Muscle of leg (tissue), 11 donors: ENCODE results near the gene PRIM2. TPM values are rescaled to one million over a fixed set of nuclear protein-coding genes. Genes with fewer than 3 reads are reported as not detected.
"Not testable (repeated sequence)": the region's sequence is repeated elsewhere in the genome, so short reads cannot be mapped to it uniquely, and the experiment has no call there.

ENCODE experiments used
- DNase-seq: peaks from one replicate; pipeline ENCODE4 v3.0.0; 2013
- H3K27ac ChIP-seq: one replicate; pipeline ENCODE4 v1.5.1; 2013; ENCODE audit warnings: mild to moderate bottlenecking, low read length, control low read depth
- H3K27me3 ChIP-seq: one replicate; pipeline ENCODE4 v1.6.1; 2013; ENCODE audit warnings: low read length; ENCODE audit not compliant: control insufficient read depth, insufficient read depth
- H3K36me3 ChIP-seq: one replicate; pipeline ENCODE4 v1.6.1; 2013; ENCODE audit warnings: low read length; ENCODE audit not compliant: control insufficient read depth, insufficient read depth
- H3K4me1 ChIP-seq: one replicate; pipeline ENCODE4 v1.6.1; 2013; ENCODE audit warnings: low read length; ENCODE audit not compliant: control insufficient read depth, insufficient read depth
- H3K4me3 ChIP-seq: one replicate; pipeline ENCODE4 v1.5.1; 2013; ENCODE audit warnings: low read length, control low read depth
- H3K9me3 ChIP-seq: replicated peaks from 2 replicates; pipeline ENCODE4 v1.6.1; 2013; ENCODE audit warnings: low read depth, low read length; ENCODE audit not compliant: control insufficient read depth
- WGBS: methylation state at CpG from one replicate; pipeline ENCODE4 v1.1.5; 2013; ENCODE audit warnings: missing lambda C conversion rate; ENCODE audit not compliant: insufficient coverage; 5-methylcytosine and 5-hydroxymethylcytosine counted together
- polyA plus RNA-seq, 8 donors: library from polyadenylated mRNA; unstranded; fragments of 120-200 nt; gene quantifications; one replicate each; pipeline versions ENCODE4 v1.2.1 to v1.2.3, GENCODE V29; 2013; ENCODE audit warnings: inconsistent platforms in 1 of 8, low replicate concordance in 1 of 8; ENCODE audit not compliant: insufficient read length in 8 of 8, insufficient read depth in 1 of 8
- total RNA-seq: library from RNA; stranded (reverse); fragments of 120-200 nt; gene quantifications from one replicate; pipeline ENCODE4 v1.2.4, GENCODE V29; 2013

The PRIM2 gene
- total and polyA plus RNA-seq, 9 donors: 6.1 to 13.2 (median 7.0) TPM

- Histone ChIP-seq H3K27ac (no peak overlapping the region), H3K9me3 (no peaks in the 10 kb centered on the region), H3K27me3 (no peaks in the 10 kb centered on the region), H3K4me1 (peaks cover 16% of the 10 kb centered on the region), H3K4me3 (no peak overlapping the region), H3K36me3 (peaks cover 11% of the 10 kb centered on the region)
- 73% methylated on average over 3 of the region's 9 CpGs for WGBS
- no peak for DNase-seq
Observed at GRCh38 chr6:57315851-57316250, 1.6 kb upstream of the PRIM2 start.

DNA sequence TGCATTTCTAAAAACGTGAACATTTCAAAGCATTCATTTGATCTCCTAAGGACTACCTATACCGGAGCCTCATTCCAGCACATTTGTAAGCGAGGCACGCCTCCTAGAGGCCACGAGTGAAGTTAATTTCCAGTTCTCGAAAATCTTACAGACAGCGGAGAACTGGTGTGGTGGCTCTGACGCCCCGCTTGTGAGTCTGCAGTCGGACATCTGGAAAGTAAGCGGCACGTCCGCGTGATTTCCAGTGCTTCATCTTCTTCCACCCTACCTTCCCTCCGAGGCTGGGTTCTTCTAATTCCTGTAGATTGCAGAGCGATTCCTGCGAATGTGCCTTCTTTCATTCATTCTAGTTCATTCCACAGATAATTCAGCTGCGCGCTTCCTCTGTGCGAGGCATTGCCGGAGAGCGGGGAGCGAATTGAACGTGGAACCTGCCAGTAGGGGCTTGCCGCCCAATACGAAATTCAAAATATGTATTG lies 810 bp upstream of the PRIM2 start:
- peak; percentile 94 for DNase-seq
- H3K4me3 ChIP-seq: peak overlapping the region; percentile 93
- no peaks in the 10 kb centered on the region for H3K9me3 ChIP-seq
- peaks cover 16% of the 10 kb centered on the region for H3K4me1 ChIP-seq
- 0% methylated on average over 9 of the region's 26 CpGs for WGBS
- peaks cover 15% of the 10 kb centered on the region for H3K36me3 ChIP-seq
- H3K27ac ChIP-seq: peak overlapping the region; percentile 87
- no peaks in the 10 kb centered on the region for H3K27me3 ChIP-seq

DNA sequence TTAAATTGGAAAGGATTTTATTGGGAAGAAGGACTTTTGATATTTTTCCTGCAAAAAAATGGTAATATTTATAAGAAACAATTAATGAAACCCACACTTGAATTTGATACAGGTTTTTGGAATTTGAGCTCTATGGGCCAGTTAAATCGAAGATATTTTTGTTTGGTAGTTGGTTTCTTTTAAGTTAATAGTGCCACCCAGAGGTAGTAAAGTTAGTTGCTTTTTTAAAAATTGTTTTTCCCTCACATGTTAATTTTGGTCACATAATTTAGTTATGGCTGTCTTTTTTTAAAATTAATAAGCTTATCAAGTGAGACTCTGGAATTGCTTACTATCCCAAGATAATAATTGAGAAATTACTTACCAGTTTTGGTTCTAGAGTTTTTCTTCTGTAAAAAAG lies 7.1 kb downstream of the PRIM2 start:
- H3K4me3 ChIP-seq: no peak overlapping the region
- no CpG with 5 or more reads among the region's 1 CpG for WGBS
- H3K27ac ChIP-seq: no peak overlapping the region
- H3K27me3 ChIP-seq: no peaks in the 10 kb centered on the region
- no peak for DNase-seq
- H3K9me3 ChIP-seq: peaks cover 4% of the 10 kb centered on the region
- peaks cover 36% of the 10 kb centered on the region for H3K36me3 ChIP-seq
- no peaks in the 10 kb centered on the region for H3K4me1 ChIP-seq

- no peak overlapping the region for H3K4me3 ChIP-seq
- no peak for DNase-seq
- peaks cover 22% of the 10 kb centered on the region for H3K36me3 ChIP-seq
- peaks cover 9% of the 10 kb centered on the region for H3K9me3 ChIP-seq
- H3K27ac ChIP-seq: no peak overlapping the region
- H3K4me1 ChIP-seq: no peaks in the 10 kb centered on the region
- H3K27me3 ChIP-seq: no peaks in the 10 kb centered on the region
- whole genome bisulfite sequencing: 100% methylated on average over 1 of the region's 2 CpGs
Observed at GRCh38 chr6:57327311-57327710, 9.9 kb downstream of the PRIM2 start.

DNA sequence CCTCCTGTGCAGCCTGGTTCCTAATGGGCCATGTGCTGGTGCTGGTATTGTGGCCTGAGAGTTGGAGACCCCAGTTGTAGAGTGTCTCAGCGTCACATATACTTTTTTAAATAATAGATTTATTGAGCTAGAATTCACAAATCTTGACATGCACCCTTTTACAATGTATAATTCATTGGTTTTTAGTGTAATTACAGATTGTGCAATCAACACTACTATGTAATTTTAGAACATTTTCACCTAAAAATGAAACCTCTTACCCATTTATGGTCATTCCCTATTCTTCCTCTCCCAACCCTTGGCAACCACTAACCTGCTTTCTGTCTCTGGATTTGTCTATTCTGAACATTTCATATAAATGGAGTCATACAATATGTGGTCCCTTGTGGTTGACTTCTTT lies 10.6 kb downstream of the PRIM2 start:
- peaks cover 16% of the 10 kb centered on the region for H3K36me3 ChIP-seq
- WGBS: no CpG with 5 or more reads among the region's 1 CpG
- no peak overlapping the region for H3K27ac ChIP-seq
- peaks cover 9% of the 10 kb centered on the region for H3K9me3 ChIP-seq
- no peak for DNase-seq
- no peaks in the 10 kb centered on the region for H3K4me1 ChIP-seq
- no peak overlapping the region for H3K4me3 ChIP-seq
- no peaks in the 10 kb centered on the region for H3K27me3 ChIP-seq

DNA sequence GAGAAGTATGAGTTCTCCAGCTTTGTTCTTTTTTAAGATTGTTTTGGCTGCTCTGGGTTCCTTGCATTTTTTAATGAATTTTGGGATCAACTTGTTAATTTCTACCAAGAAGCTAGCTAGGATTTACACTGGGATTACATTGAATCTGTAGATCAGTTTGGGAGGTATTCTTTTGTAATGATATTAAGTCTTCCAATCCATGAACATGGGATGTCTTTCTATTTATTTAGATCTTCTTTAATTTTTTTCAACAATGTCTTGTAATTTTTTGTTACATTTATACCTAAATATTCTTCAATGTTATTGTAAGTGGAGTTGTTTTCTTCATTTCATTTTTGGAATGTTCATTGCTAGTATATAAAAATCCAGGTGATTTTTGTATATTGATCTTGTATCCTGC lies 12.5 kb downstream of the PRIM2 start:
- H3K36me3 ChIP-seq: peaks cover 15% of the 10 kb centered on the region
- no peaks in the 10 kb centered on the region for H3K4me1 ChIP-seq
- no peak for DNase-seq
- H3K27me3 ChIP-seq: no peaks in the 10 kb centered on the region
- peaks cover 15% of the 10 kb centered on the region for H3K9me3 ChIP-seq
- H3K27ac ChIP-seq: no peak overlapping the region
- H3K4me3 ChIP-seq: no peak overlapping the region

GRCh38 chr6:57342148-57342669 lies 24.8 kb downstream of the PRIM2 start:
- no CpG with 5 or more reads among the region's 2 CpGs for WGBS
- no peaks in the 10 kb centered on the region for H3K9me3 ChIP-seq
- H3K27ac ChIP-seq: no peak overlapping the region
- H3K27me3 ChIP-seq: no peaks in the 10 kb centered on the region
- no peak overlapping the region for H3K4me3 ChIP-seq
- H3K4me1 ChIP-seq: no peaks in the 10 kb centered on the region
- no peaks in the 10 kb centered on the region for H3K36me3 ChIP-seq
- DNase-seq: no peak

DNA sequence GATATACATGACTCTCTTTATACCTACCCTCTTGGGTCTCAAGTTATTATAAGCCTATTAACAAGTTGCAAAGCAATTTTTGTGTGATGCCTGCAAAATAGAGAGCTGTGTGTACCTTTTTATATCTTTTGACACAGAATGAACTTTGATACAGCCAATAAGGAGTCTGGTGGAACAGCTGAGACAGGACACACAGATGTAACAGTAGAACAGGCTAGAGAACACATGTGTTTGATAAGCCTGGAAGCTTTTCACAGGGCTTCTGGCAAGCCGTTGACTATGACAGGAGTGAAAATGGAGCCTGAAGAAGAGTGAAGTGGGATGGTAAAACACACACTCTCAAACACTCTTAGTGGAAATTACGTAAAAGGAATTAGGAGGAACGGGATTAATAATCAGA lies 25.9 kb downstream of the PRIM2 start:
- H3K36me3 ChIP-seq: not testable (repeated sequence)
- peak; percentile 19 for DNase-seq
- WGBS: no CpG with 5 or more reads among the region's 3 CpGs

GRCh38 chr6:57346715-57347114 lies 29.3 kb downstream of the PRIM2 start:
- 60% methylated on average over 1 of the region's 2 CpGs for WGBS
- H3K4me3 ChIP-seq, H3K4me1 ChIP-seq, DNase-seq, H3K27ac ChIP-seq, H3K9me3 ChIP-seq, H3K27me3 ChIP-seq, H3K36me3 ChIP-seq: not testable (repeated sequence)

More for the DNA sequence above, 25.9 kb downstream of the PRIM2 start:
- not testable (repeated sequence) for H3K27me3 ChIP-seq, H3K4me1 ChIP-seq, H3K27ac ChIP-seq, H3K9me3 ChIP-seq, H3K4me3 ChIP-seq

- DNase-seq, H3K4me3 ChIP-seq, H3K27ac ChIP-seq, H3K4me1 ChIP-seq, H3K27me3 ChIP-seq, H3K36me3 ChIP-seq, H3K9me3 ChIP-seq: not testable (repeated sequence)
Observed at GRCh38 chr6:57347597-57347996, 30.2 kb downstream of the PRIM2 start.

GRCh38 chr6:57350443-57350842 lies 33.0 kb downstream of the PRIM2 start:
- not testable (repeated sequence) for H3K27ac ChIP-seq, H3K9me3 ChIP-seq, H3K36me3 ChIP-seq, DNase-seq, H3K4me1 ChIP-seq, H3K27me3 ChIP-seq, H3K4me3 ChIP-seq
- WGBS: no CpG with 5 or more reads among the region's 6 CpGs
